ENCODE measurements around the gene GAS7. TPM values are rescaled to one million over a fixed set of nuclear protein-coding genes. Genes with fewer than 3 reads are reported as not detected.

GAS7 gene
- total RNA-seq, 1 experiment from 2014 or later = 4.1 TPM

DNA sequence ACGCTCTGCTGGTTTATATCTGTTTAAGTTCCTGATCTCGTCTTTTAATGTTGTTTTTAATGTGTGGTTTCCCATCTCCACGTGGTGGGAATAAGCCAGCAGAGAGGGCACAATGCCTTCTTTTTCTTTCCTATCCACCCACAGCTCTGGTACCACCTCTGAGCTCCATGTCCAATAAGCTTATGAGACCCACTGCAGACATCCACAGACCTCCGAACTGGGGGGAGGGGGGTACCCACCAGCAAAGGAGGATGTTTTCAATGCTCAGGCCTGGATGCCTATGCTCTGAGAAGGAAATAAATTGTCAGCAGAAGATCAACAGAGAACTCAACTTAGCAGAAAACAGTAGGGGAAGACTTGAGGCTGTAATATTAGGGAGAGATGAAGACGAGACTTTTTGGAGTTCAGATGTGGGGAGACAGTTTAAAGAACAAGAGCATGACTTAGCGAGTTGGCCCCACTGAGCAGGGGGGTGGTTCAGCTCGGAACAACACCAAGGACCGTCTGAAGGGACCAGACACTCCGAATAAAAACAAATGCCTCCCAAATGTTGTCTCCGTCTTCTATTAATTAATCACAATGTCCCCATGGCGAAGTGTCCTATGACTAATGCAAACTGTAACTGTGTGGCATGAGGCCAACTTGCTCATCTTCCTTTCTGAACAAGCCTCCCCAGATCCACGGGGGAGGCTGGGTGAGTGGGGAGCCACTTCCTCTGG, 62.7 kb downstream of the GAS7 start:
- CTCF ChIA-PET = no interaction called here
- Histone ChIP-seq H3K4me2 (ENCODE audit: low read length) (no peak overlapping the region), H4K20me1 (ENCODE audit: insufficient read depth) (no peaks in the 10 kb centered on the region), H3K27ac (ENCODE audit: low read depth, low read length) (no peak overlapping the region), H3K27me3 (ENCODE audit: insufficient read depth, low read length) (no peaks in the 10 kb centered on the region), H3K9me3 (ENCODE audit: control insufficient read depth in 1 of 2, insufficient read depth in 1 of 2, low read depth in 1 of 2, low read length in 2 of 2) (no peaks in the 10 kb centered on the region), H3K4me1 (ENCODE audit: control insufficient read depth in 1 of 2, insufficient read depth in 2 of 2, low read length in 2 of 2) (peaks cover 4 to 11% of the 10 kb centered on the region in 2 experiments; a peak in 2 of 4 replicates), H2AFZ (ENCODE audit: low read depth, low read length, poor library complexity, severe bottlenecking) (no peak overlapping the region), H3K79me2 (ENCODE audit: insufficient read depth, low read length) (no peaks in the 10 kb centered on the region), H3K36me3 (ENCODE audit: control insufficient read depth in 1 of 2, insufficient read depth in 2 of 2, low read length in 2 of 2) (no peaks in the 10 kb centered on the region), H3K9me2 (ENCODE audit: insufficient read depth) (no peaks in the 10 kb centered on the region), H3K9ac (ENCODE audit: low read length) (no peak overlapping the region), H3K4me3 (replicated peaks in 1 of 2; ENCODE audit: low read depth in 1 of 2, low read length in 2 of 2) (no peak overlapping the region)
- intact Hi-C loops (cut with micrococcal nuclease) = no loop called here
- DNase-seq (ENCODE audit: low read depth, low spot score) = no peak
- RAD21 ChIA-PET (ENCODE audit: low non-redundant PET in 1 of 2, low total read pairs in 2 of 2, uncharacterized antibody in 2 of 2, unreplicated experiment in 2 of 2) = no interaction called here
- BruUV-seq (replicated peaks) = no TSS peak
- POLR2A ChIA-PET = no interaction called here
- TF ChIP-seq FOSL1 (IDR thresholded peaks at IDR 0.05; ENCODE audit: low read depth) = no peak
- no peak for TF ChIP-seq ZFX (IDR thresholded peaks at IDR 0.05)
- no peak for TF ChIP-seq ZNF274 (IDR thresholded peaks at IDR 0.05; ENCODE audit: low read depth, low read length)
- no peak for TF ChIP-seq EZH2 (IDR thresholded peaks at IDR 0.05)
- TF ChIP-seq YY1 (IDR thresholded peaks at IDR 0.05; ENCODE audit: extremely low read depth, insufficient replicate concordance, low read depth, low read length) = no peak
- TF ChIP-seq EZH2phosphoT487 (IDR thresholded peaks at IDR 0.05; ENCODE audit: borderline replicate concordance) = no peak
- no peak for TF ChIP-seq RAD21 (IDR thresholded peaks at IDR 0.05; ENCODE audit: low read depth)
- TF ChIP-seq CEBPB (IDR thresholded peaks at IDR 0.05; ENCODE audit: low read depth) = no peak
- TF ChIP-seq, protein P1, sequence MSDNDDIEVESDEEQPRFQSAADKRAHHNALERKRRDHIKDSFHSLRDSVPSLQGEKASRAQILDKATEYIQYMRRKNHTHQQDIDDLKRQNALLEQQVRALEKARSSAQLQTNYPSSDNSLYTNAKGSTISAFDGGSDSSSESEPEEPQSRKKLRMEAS (IDR thresholded peaks at IDR 0.05) = no peak
- no peak for TF ChIP-seq TCF7L2 (IDR thresholded peaks at IDR 0.05; ENCODE audit: borderline replicate concordance, extremely low read depth, insufficient read depth, insufficient read length)
- TF ChIP-seq JUND (IDR thresholded peaks at IDR 0.05) = no peak
- TF ChIP-seq, protein P2, sequence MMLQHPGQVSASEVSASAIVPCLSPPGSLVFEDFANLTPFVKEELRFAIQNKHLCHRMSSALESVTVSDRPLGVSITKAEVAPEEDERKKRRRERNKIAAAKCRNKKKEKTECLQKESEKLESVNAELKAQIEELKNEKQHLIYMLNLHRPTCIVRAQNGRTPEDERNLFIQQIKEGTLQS (IDR thresholded peaks at IDR 0.05) = no peak
- ATAC-seq = no peak

Data from HCT116 (cell line).